Endothelial cell (in vitro differentiated cells): ENCODE results near the gene UNKL. TPM values are rescaled to one million over a fixed set of nuclear protein-coding genes. Genes with fewer than 3 reads are reported as not detected.

Source experiments
- DNase-seq: peaks from one replicate; pipeline ENCODE4 v3.0.0; 2021; ENCODE audit warnings: low spot score
- H3K27ac Mint-ChIP-seq: one replicate; pipeline ENCODE4 v1.8.0; 2021; ENCODE audit warnings: mixed read lengths, inconsistent platforms; ENCODE audit not compliant: unreplicated experiment
- H3K27me3 Mint-ChIP-seq: one replicate; pipeline ENCODE4 v1.8.0; 2021; ENCODE audit warnings: mild to moderate bottlenecking, moderate library complexity, mixed read lengths, inconsistent platforms; ENCODE audit not compliant: unreplicated experiment
- H3K36me3 Mint-ChIP-seq: one replicate; pipeline ENCODE4 v1.8.0; 2021; ENCODE audit warnings: mild to moderate bottlenecking, low read depth, mixed read lengths, inconsistent platforms; ENCODE audit not compliant: unreplicated experiment
- H3K4me1 Mint-ChIP-seq: one replicate; pipeline ENCODE4 v1.8.0; 2021; ENCODE audit warnings: mild to moderate bottlenecking, mixed read lengths, inconsistent platforms; ENCODE audit not compliant: unreplicated experiment
- H3K4me3 Mint-ChIP-seq: one replicate; pipeline ENCODE4 v1.8.0; 2021; ENCODE audit warnings: mild to moderate bottlenecking, mixed read lengths, inconsistent platforms; ENCODE audit not compliant: unreplicated experiment
- H3K9me3 Mint-ChIP-seq: one replicate; pipeline ENCODE4 v1.8.0; 2021; ENCODE audit warnings: mixed read lengths, inconsistent platforms; ENCODE audit not compliant: unreplicated experiment
- CTCF ChIP-seq: fragments of 200-600 bp; sonication (generic); IDR thresholded peaks from one replicate; pipeline ENCODE4 v1.5.0; 2021; ENCODE audit warnings: antibody characterized with exemption; ENCODE audit not compliant: unreplicated experiment
- total RNA-seq: library from RNA; stranded (reverse); fragmentation: NEBNext Ultra II Directional; extraction: Animal tissue kit (Norgen Biotek cat#: 25700); gene quantifications from one replicate; pipeline ENCODE4 v1.2.1, GENCODE V29; 2021; ENCODE audit not compliant: unreplicated experiment

The UNKL gene
- total RNA-seq, 1 donor from 2014 or later: 30.3 TPM

GRCh38 chr16:1446296-1447080, 32.0 kb upstream of the UNKL start:
- Mint-ChIP-seq H3K27me3 (peaks cover 8% of the 10 kb centered on the region), H3K9me3 (no peaks in the 10 kb centered on the region), H3K36me3 (peaks cover 3% of the 10 kb centered on the region), H3K4me1 (no peaks in the 10 kb centered on the region), H3K4me3 (no peak overlapping the region), H3K27ac (no peak overlapping the region)
- no peak for DNase-seq
- no peak for TF ChIP-seq CTCF

- H3K27me3 Mint-ChIP-seq: peaks cover 8% of the 10 kb centered on the region
- TF ChIP-seq CTCF: no peak
- no peak for DNase-seq
- no peaks in the 10 kb centered on the region for H3K4me1 Mint-ChIP-seq
- no peak overlapping the region for H3K4me3 Mint-ChIP-seq
- no peak overlapping the region for H3K27ac Mint-ChIP-seq
- no peaks in the 10 kb centered on the region for H3K36me3 Mint-ChIP-seq
- no peaks in the 10 kb centered on the region for H3K9me3 Mint-ChIP-seq
These were observed 31.2 kb upstream of the UNKL start for GRCh38 chr16:1445518-1446203.

- Mint-ChIP-seq H3K36me3 (no peaks in the 10 kb centered on the region), H3K4me3 (no peak overlapping the region), H3K27me3 (peaks cover 8% of the 10 kb centered on the region), H3K4me1 (no peaks in the 10 kb centered on the region), H3K9me3 (no peaks in the 10 kb centered on the region), H3K27ac (no peak overlapping the region)
- DNase-seq: no peak
- TF ChIP-seq CTCF: no peak
These were observed 30.4 kb upstream of the UNKL start for GRCh38 chr16:1444730-1445517.

GRCh38 chr16:1443980-1444729, 29.7 kb upstream of the UNKL start, which contains the start of gene CCDC154:
CCDC154 (minus strand) TSS chr16:1444556; CDS start chr16:1444322, 234 bp downstream.
- Mint-ChIP-seq H3K4me3 (no peak within 1 kb of the TSS), H3K4me1 (no peaks in the 10 kb centered on the region), H3K9me3 (no peaks in the 10 kb centered on the region), H3K27ac (no peak within 1 kb of the TSS), H3K36me3 (no peaks in the 10 kb centered on the region), H3K27me3 (peaks cover 6% of the 10 kb centered on the region)
- no peak for DNase-seq
- no peak for TF ChIP-seq CTCF
